SH-SY5Y (cell line): ENCODE data around the gene SEH1L.

Source experiments
- GATA2 ChIP-seq: IDR thresholded peaks from 2 replicates; pipeline ENCODE4 v1.6.1; 2011; ENCODE audit warnings: mild to moderate bottlenecking, low read depth, low read length
- GATA3 ChIP-seq: IDR thresholded peaks from 2 replicates; pipeline ENCODE4 v1.6.1; 2011; ENCODE audit warnings: low read depth, mild to moderate bottlenecking, low read length, moderate library complexity

GRCh38 chr18:12921178-12921577, 26.6 kb upstream of the SEH1L start:
- TF ChIP-seq GATA3, result no peak
- TF ChIP-seq GATA2, result no peak
